ENCODE results near the gene ABCC9. TPM values are rescaled to one million over a fixed set of nuclear protein-coding genes. Genes with fewer than 3 reads are reported as not detected.

ABCC9 gene
- total RNA-seq, 1 donor from 2014 or later, result 24.6 TPM

DNA sequence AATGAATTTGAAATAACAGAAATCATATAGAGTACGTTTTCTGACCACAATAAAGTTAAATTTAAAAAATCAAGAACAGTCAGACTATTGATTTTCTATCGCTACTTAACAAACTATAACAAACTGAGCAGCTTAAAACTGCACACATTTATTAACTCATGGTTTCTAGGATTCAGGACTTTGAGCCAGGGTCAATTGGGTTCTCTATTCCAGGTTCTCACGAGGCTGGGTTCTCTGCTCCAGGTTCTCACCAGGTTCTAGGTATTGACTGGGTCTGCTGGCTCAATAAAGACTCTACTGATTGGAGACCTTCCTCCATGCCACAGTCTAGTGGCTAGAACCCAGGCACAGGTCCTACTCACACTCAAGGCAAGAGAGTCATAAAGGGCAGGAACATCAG, 22.8 kb downstream of the ABCC9 start:
- H3K4me3 ChIP-seq, result no peak overlapping the region
- no peak for DNase-seq (ENCODE audit: extremely low spot score in 2 of 2)
- H3K4me1 ChIP-seq, result no peaks in the 10 kb centered on the region
- intact Hi-C loops (cut with DNase I), result no loop called here
- TF ChIP-seq POLR2A (IDR thresholded peaks at IDR 0.05) (no peak), POLR2AphosphoS5 (IDR thresholded peaks at IDR 0.05; ENCODE audit: insufficient read depth in 1 of 2, low read depth in 1 of 2) (no peak)
- TF ChIP-seq, protein P1, sequence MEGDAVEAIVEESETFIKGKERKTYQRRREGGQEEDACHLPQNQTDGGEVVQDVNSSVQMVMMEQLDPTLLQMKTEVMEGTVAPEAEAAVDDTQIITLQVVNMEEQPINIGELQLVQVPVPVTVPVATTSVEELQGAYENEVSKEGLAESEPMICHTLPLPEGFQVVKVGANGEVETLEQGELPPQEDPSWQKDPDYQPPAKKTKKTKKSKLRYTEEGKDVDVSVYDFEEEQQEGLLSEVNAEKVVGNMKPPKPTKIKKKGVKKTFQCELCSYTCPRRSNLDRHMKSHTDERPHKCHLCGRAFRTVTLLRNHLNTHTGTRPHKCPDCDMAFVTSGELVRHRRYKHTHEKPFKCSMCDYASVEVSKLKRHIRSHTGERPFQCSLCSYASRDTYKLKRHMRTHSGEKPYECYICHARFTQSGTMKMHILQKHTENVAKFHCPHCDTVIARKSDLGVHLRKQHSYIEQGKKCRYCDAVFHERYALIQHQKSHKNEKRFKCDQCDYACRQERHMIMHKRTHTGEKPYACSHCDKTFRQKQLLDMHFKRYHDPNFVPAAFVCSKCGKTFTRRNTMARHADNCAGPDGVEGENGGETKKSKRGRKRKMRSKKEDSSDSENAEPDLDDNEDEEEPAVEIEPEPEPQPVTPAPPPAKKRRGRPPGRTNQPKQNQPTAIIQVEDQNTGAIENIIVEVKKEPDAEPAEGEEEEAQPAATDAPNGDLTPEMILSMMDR (IDR thresholded peaks at IDR 0.05), result no peak
- no peaks in the 10 kb centered on the region for H3K27me3 ChIP-seq
- no peaks in the 10 kb centered on the region for H3K36me3 ChIP-seq
- H3K27ac ChIP-seq, result no peak overlapping the region
- no peaks in the 10 kb centered on the region for H3K9me3 ChIP-seq

DNA sequence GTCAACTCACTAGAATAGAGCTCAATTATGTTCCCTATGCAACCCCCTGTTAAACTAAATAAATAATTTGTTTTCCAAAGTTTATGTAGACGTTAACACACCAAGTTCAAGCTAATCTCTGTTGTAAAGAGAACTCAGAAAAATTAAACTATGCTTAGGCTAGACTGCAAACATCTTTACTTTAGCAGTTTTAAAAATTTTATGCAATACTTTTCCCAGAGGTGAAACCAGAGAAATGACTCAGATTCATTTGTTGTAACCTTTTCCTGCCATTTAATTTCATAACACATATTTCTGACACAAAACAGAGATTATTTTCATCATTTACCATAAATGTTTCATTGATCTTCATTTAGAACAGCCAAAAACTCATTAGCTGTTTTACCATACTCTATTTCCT, 27.4 kb downstream of the ABCC9 start:
- intact Hi-C loops (cut with DNase I), result no loop called here
- Histone ChIP-seq H3K36me3 (no peaks in the 10 kb centered on the region), H3K4me3 (no peak overlapping the region), H3K4me1 (peaks cover 7% of the 10 kb centered on the region), H3K27ac (no peak overlapping the region), H3K27me3 (no peaks in the 10 kb centered on the region), H3K9me3 (no peaks in the 10 kb centered on the region)
- TF ChIP-seq POLR2A (IDR thresholded peaks at IDR 0.05) (no peak), POLR2AphosphoS5 (IDR thresholded peaks at IDR 0.05; ENCODE audit: insufficient read depth in 1 of 2, low read depth in 1 of 2) (no peak)
- TF ChIP-seq, protein P1 (IDR thresholded peaks at IDR 0.05), result no peak
- no peak for DNase-seq (ENCODE audit: extremely low spot score in 2 of 2)

DNA sequence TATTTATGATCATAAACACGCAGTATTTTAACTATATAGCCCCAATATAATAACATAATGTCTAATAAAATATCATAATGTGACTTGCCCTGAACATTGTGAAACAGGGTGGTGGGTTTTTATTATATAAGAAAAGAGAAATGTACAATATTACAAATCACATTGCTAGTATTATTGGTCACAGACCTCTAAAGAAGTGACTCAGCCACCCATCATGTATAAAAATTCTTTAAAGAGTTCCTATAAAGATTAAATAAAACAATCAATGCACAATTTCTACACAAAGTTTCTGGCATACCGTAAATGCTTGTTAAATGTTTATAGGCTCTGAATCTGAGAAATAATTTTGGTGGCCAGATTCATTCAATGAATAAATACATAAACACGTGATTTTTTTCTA, 28.9 kb downstream of the ABCC9 start:
- no peaks in the 10 kb centered on the region for H3K9me3 ChIP-seq
- intact Hi-C loops (cut with DNase I), result no loop called here
- DNase-seq (ENCODE audit: extremely low spot score in 2 of 2), result no peak
- no peaks in the 10 kb centered on the region for H3K27me3 ChIP-seq
- no peak overlapping the region for H3K27ac ChIP-seq
- H3K4me3 ChIP-seq, result no peak overlapping the region
- peaks cover 7% of the 10 kb centered on the region for H3K4me1 ChIP-seq
- H3K36me3 ChIP-seq, result peaks cover 0 to 3% of the 10 kb centered on the region in 2 donors
- TF ChIP-seq POLR2AphosphoS5 (IDR thresholded peaks at IDR 0.05; ENCODE audit: insufficient read depth in 1 of 2, low read depth in 1 of 2) (no peak), POLR2A (IDR thresholded peaks at IDR 0.05) (no peak)
- TF ChIP-seq, protein P1 (IDR thresholded peaks at IDR 0.05), result no peak

DNA sequence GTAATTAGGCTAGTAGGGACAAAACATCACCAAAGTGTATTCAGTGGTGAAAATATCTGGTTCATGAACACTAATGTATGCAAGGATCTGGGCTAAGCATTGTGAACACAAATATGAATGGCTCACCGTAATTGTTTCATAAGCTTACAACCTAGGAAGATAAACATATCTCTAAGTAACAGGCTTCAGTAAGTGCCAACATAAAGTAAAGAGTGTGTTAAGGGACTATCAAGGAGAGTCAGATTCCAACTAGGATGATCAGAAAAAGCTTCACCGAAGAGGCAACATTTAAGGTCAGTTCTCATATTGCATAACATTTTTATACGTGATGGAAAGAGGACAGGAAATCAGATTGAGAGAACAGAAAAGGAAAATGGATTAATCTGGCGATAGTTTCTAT, 29.4 kb downstream of the ABCC9 start:
- Histone ChIP-seq H3K4me3 (no peak overlapping the region), H3K4me1 (peaks cover 7% of the 10 kb centered on the region), H3K27me3 (no peaks in the 10 kb centered on the region), H3K36me3 (peaks cover 0 to 3% of the 10 kb centered on the region in 2 donors), H3K9me3 (no peaks in the 10 kb centered on the region), H3K27ac (no peak overlapping the region)
- intact Hi-C loops (cut with DNase I), result no loop called here
- TF ChIP-seq, protein P1 (IDR thresholded peaks at IDR 0.05), result no peak
- TF ChIP-seq POLR2A (IDR thresholded peaks at IDR 0.05) (no peak), POLR2AphosphoS5 (IDR thresholded peaks at IDR 0.05; ENCODE audit: insufficient read depth in 1 of 2, low read depth in 1 of 2) (no peak)
- DNase-seq (ENCODE audit: extremely low spot score in 2 of 2), result no peak

DNA sequence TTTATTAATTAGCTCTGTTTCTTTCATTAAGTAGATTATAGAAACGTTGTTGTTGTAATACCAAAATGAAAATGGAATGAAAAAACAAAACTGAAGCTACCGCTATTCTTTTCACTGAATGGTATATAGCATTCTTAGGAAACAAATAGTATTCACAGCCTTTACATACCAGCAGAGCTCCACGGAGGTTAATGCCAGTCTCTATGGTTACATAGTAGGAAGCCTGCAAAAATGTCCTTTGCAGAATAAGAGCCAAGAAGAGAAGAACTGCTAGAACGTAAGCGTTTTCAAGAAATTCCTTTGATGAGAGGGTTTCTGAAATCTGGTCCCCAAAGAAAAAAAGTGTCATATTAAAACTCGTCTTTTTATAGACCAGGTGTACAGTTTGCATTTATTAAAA, 30.6 kb downstream of the ABCC9 start:
- intact Hi-C loops (cut with DNase I), result no loop called here
- no peak for DNase-seq (ENCODE audit: extremely low spot score in 2 of 2)

More for the DNA sequence above, 30.6 kb downstream of the ABCC9 start:
- H3K4me3 ChIP-seq, result no peak overlapping the region
- TF ChIP-seq POLR2A (IDR thresholded peaks at IDR 0.05) (no peak), POLR2AphosphoS5 (IDR thresholded peaks at IDR 0.05; ENCODE audit: insufficient read depth in 1 of 2, low read depth in 1 of 2) (no peak)
- TF ChIP-seq, protein P1 (IDR thresholded peaks at IDR 0.05), result no peak
- no peaks in the 10 kb centered on the region for H3K27me3 ChIP-seq
- no peak overlapping the region for H3K27ac ChIP-seq
- peaks cover 0 to 3% of the 10 kb centered on the region in 2 donors for H3K36me3 ChIP-seq
- H3K4me1 ChIP-seq, result peaks cover 7% of the 10 kb centered on the region
- no peaks in the 10 kb centered on the region for H3K9me3 ChIP-seq
